Activated CD8-positive, alpha-beta memory T cell treated with anti-CD3 and anti-CD28 coated beads, Interleukin-2, amount 50 U/mL, for 24 hours (primary cell): ENCODE measurements around the gene METRNL.

Experiments
- DNase-seq: peaks from one replicate; pipeline ENCODE4 v3.0.0-alpha.2; 2020; ENCODE audit errors: extremely low read depth

METRNL gene

DNA sequence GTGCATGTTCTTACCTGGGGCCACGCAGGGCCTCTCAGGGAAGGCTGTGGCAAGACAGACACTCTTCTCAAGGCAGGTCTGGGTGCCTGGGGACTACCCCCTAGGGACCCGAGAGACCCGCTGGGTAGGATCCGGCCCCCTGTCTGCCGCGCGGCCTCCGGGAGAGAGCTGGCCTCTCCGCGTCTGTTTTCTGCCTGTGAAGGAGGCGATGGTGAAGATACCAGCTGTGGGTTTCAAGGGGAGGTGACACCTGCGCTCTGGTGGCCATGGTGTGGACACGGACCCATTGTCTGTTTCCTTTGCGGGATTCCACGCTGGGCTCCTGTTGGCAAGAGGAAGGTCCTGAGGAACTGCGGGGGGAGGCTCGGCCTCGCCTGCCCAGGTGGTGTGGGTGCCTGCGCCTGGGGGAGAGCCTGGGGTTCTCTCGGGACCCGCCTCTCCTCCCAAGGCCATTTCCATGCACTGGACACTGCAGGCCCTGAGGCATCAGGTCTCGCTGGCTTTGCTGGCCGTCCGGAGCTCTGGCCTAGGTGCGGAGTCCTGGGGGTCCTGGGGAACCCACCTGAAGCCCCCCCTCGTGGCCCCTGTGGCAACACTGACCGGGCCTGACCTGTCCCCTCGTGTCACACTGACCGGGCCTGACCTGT lies 12.2 kb upstream of the METRNL start:
- DNase-seq, result no peak

DNA sequence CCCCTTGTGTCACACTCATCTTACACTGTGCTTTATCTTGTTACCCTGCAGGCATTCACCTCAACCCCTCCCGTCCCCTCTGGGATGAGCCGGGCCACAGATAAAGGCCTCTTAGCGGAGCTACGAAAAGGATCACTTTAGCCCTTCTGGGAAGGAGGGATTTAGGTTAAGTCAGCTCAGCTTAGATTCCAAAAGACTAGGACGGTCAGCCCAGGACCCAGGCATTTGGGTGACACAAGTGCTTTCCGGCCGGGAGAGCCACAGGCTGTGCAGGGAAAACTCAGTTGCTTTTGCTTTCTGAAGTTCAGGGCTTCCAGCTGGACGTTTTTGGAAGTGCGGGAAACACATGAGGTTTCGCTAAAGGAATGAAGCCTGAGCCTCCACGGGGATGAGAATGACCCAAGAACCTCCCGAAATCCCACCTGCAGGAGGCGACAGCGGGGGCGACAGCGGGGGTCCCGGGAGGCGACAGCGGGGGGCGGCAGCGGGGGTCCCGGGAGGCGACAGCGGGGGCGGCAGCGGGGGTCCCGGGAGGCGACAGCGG lies 11.6 kb upstream of the METRNL start:
- no peak for DNase-seq

DNA sequence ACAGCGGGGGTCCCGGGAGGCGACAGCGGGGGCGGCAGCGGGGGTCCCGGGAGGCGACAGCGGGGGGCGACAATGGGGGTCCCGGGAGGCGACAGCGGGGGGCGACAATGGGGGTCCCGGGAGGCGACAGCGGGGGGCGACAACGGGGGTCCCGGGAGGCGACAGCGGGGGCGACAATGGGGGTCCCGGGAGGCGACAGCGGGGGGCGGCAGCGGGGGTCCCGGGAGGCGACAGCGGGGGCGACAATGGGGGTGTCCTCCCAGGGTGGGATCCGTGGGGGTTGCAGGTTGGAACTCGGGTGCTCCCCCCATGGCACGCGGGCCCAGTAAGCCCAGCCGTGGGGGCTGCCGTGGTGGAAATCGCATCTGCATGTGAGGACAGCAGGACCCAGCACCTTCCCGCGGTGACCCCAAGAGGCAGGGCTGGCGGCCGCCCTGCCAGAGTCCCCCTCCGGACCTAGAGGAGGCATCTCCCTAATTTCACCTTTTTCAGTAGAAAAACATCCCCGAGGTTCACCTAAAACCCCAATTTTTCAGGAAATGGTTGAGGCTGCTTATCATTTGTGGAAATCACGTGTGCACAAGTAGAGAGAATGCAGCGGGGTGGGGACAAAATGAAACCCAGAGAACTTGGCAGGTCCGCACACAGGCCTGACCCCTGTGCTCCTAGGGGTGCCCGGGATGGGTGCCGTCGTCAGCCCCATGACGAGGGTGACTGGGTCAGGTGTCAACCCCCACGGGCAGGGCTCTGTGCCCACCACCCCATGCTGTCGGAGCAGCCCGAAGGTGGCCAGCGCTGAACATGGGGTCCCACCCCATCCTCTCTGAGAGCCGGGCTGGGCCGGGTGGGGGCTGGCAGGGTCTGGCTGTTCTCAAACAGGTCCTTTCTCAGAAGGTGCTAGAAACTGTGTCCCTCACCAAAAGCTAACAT lies 10.5 kb upstream of the METRNL start:
- no peak for DNase-seq

DNA sequence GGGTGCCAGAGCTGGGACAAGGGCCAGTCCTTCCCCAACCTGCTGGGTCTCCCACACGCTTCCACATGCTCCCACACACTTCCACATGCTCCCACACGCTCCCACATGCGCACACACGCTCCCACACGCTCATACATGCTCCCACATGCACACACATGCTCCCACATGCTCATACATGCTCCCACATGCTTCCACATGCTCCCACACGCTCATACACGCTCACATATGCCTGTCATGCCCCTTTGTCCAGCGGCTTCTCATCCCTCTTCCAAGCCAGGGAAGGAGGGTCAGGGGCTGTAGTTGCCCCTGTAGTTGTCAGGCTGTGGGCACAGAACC lies 9.9 kb upstream of the METRNL start:
- DNase-seq, result no peak

DNA sequence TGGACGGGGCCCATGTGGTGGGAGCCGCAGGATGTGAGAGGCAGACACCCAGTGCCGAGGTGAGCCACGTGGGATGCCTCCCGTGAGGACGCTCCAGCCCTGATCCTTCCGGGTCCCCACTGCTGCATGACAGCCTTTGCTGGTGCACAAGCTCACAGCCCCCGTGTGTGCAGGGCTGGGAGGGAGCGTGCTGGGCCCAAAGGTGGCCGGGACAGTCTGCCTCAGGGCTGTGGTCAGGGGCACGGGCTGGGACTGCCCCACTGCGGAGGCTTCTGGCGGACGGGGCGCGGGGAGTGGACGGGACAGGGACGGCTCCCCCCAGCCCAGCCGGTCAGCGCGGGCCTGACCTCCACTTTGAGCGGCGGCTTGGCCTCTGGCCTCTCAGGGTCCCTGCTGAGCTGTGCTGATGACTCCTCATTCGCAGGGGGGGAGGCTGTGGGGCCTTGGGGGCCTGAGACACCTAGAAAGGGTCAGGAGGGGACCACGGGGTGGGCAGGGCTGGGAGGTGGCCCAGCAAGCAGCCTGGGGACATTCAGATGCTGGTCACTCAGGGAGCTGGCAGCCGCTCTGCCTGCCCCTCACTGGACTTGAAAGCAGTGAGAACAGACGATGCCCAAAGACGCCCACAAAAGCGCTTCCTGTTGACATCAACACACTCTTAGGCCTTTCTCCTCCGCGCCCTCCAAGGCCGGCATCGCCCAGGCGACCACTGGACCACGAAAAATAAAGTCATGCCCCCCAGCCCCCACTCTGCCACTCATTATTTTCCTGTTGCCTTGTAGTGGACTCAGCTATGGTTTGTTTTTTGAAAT lies 9.3 kb upstream of the METRNL start:
- DNase-seq, result no peak

DNA sequence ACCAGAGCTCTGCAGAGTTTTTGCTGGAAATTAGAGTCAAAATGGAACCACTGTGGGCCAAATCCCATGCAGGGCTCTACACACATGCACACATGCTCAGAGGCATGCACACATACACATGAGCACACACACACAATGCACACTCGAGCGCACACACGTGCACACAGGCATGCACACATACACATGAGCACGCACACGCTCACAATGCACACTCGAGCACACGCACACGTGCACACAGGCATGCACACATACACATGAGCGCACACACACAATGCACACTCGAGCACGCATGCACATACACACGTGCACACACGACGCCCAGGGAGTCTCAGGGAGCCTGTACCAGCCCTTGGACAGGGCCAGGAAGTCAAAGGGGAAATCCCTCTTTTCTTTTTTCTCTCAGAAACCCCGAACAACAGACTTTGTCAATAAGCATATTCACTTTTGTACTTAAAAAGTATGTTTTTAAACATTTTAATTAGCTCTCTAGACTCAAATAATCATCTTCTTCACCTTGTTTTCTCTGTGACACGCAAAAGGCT lies 8.5 kb upstream of the METRNL start:
- DNase-seq, result no peak

DNA sequence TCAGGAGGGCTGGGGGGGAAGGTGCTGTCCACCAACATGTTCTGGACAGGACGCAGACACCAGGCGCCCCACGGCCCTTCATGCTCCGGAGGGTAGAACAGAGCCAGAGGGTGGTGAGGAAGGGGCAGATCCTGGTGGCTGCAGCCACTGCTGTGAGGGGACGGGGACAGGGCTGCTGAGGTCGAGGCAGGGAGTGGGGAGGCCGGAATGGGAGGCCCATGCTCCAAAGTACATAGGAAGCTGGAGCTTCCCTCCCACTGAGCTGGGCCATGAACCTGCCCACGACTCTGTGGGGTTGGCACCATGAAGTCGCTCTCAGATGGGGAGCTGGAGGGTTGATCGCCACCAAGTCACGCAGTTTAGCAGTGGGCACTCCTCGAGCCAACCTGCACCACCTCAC lies 8.0 kb upstream of the METRNL start:
- DNase-seq, result no peak

DNA sequence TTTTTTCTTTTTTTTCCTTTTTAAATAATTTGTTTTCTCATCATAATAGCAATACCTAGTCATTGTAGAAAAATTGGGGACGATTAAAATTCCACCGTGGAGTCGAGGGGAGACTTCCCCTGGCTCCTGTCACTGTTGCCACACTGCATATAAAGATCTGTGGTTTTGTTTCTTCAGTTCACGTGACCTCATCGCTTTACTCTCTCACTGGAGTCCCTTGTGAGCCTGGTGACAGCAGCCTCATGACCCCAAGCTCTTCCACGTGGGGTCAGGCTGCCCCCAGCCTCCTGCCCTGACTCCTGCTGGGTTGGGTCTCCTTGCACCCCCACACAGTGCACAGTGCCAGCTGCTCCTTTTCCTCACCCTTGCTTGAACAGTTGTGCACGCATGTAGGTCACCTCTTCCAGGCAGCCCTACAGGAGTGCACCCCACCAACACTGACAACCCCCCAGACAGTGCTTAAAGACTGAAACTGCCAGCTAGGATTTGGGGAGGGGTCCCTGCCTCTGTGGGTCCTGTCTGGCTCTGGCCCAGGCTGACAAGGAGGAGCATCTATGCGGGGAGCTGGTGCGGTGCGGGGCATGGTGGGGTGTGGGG lies 7.3 kb upstream of the METRNL start:
- DNase-seq, result no peak

DNA sequence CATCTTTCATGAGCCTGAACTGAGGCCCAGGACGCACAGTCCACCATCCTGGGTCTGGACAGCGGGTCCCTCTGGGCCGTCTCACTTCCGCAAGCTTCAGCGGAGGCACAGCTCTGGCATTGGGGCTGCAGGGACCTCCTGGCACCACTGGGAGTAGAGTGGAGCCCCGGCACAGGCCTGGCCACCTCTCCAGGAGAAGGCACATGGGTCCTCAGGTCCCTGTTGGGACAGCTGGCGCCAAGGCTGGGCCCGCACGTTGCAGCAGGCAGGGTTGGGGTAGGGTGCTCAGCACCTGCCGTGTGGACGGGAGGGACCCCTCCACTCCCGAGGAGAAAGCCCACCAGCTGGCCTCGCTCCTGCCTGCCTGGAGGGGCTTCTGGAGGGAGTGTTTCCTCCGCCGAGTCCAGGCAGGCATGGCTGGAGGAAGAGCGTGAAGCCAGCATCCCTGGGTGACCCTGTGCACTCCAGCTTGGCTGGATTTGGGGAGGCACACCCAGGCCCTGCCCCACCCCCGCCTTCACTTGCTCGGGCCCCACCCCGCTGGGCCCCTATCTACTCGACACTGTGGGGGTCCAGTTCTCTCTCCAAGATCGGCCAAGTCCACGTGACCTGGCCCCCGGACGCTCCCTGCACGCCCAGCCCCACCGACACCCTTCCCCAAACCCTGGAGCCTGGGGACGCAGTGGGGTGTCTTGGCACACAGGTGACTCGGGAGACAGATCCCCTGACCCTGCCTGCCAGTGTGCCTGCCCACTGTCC lies 6.6 kb upstream of the METRNL start:
- no peak for DNase-seq

DNA sequence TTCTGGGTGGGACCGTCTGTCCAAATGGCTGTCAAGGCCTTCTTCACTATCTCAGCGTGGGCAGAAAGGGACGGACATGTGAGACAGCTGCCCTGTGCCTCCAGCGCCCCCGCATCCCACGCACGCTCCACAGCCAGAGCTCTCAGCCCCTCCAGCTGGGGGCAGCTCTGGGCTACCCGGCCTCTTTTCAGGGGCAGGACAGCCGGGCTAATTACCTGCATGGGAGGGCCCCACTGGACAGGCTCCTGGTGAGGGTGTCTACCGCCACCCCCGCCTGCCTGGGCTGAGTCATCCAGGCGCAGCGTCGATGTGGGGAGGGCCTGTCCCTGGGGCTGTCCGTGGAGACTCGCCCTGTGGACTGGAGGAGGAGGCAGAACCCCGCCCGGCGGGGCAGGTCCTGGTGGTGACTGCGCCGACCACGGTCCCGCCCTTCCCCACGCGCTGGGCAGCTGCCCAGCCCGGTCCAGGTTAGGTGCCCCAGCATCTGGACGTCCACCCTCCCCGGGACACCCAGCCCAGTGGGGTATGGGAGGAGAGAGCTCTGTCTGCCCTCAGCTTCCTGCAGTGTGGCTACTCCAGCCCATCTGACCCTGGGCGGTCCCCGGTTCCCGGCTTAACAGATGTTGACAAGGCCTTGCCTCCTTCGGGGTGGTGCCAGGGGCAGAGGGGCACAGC lies 5.9 kb upstream of the METRNL start:
- DNase-seq, result no peak

DNA sequence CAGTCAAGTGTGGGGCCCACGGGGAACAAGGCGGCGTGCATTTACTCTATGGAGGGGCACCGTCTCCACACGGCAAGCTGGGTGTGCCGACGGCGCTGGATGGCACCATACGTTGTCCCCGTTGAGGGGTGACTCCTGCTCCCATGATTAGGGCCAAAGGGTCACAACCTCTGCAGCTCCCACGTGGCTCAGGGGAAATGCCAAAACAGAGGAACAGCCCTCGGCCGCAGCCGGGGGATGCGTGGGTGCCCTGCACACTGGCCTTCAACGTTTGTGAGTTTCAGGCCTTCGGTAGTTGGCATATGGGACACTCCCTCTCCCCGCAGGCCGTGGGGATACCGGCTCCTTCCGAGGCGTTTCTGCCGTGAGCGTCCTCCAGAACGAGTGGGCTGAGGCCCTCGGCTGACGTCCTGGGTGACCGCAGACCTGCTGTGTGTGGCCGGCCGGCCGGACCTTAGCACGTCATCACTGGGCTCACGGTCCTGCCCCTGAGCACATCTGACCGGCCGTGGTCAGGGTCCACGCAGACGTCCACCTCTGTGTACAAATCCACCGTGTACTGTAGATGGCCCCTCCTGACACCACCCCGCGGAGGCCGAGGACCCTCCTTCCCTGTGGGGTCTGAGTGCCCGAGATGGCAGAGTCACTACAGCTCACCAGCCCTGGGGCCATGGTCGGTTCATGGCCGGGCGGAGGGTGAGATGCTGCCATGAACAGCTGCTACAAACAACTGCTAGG lies 4.8 kb upstream of the METRNL start:
- no peak for DNase-seq

DNA sequence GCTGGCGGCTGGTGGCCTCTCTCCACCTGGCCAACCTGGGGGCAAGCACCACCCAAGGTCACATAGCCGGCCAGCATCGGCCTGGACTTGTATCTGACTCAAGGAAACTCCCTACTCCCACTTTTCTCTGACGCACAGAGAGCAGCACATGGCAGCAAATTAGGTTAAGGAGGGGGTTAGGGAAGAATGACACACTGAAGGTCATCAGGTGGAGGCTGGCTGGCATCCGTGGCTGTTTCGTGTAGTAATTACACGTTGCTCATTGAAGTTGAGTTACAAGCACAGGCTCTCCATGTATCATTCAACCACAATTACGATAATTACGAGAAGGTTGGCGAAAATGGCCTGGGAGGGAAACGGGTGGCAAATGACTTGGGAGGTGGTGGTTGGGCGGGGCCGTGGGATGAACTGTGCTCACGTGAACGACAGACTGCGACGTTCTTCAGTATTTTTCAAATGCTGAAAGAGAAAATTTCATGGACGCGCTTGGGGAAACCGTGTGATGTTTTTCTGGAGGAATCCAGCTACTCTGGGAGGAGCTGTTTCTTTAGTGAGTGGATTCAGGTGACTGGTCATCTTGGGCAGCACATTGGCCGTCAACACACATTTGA lies 4.0 kb upstream of the METRNL start:
- DNase-seq, result no peak

DNA sequence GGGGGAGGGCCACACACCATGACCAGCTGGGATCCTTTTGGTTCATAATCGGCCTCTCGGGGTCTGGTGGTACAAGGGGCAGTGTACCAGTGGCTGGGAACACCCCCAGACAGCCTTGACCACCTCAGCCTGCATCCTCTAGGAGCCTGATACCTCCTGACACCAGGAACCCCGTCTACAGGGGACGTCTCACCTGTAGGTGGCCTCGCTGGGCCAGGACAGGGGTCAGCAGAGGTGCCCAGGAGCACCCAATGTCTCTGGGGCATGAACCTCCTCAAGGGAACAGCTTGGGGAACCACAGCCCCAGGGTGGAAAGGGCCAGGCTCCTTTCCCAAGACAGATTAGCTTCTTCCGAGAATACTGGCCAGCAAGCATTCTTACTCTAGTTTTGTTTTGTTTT lies 2.5 kb upstream of the METRNL start:
- no peak for DNase-seq

DNA sequence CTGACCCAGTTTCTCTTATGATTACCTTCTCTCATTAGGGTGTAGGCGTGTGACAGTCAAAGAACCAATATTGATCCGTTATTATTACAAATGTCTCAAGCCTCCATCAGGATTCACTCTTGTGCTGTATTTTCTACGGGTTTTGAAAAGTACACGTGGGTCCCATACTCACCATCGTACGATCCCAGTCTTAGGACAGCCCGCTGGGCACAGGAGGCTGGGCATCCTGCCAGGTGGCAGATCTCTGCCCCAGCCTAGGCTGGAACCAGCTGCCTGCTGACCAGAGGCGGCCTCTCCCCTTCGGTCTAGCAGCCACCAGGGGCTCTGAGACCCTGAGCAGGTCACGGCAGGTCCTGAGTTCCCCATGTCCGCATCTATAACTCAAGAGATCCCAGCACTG lies 2.0 kb upstream of the METRNL start:
- no peak for DNase-seq

DNA sequence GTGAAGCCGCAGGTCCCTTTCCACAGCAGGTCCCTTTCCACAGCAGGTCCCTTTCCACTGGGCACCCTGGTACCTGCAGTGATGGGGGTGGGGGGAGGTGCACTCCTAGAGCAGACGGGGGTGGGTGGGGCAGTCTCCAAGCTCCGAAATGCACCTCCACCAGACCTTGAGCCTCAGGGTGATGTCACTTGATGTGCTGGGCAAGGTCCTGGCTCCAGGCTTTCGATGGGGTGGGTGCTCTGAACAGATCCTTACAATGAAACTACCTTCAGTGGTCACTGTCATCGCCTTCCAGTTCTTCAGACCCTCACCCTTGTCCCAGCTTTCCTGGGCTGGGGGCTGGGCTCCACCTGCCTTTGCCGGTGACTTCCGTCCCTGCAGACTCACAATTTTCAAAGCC lies 1.5 kb upstream of the METRNL start:
- no peak for DNase-seq

DNA sequence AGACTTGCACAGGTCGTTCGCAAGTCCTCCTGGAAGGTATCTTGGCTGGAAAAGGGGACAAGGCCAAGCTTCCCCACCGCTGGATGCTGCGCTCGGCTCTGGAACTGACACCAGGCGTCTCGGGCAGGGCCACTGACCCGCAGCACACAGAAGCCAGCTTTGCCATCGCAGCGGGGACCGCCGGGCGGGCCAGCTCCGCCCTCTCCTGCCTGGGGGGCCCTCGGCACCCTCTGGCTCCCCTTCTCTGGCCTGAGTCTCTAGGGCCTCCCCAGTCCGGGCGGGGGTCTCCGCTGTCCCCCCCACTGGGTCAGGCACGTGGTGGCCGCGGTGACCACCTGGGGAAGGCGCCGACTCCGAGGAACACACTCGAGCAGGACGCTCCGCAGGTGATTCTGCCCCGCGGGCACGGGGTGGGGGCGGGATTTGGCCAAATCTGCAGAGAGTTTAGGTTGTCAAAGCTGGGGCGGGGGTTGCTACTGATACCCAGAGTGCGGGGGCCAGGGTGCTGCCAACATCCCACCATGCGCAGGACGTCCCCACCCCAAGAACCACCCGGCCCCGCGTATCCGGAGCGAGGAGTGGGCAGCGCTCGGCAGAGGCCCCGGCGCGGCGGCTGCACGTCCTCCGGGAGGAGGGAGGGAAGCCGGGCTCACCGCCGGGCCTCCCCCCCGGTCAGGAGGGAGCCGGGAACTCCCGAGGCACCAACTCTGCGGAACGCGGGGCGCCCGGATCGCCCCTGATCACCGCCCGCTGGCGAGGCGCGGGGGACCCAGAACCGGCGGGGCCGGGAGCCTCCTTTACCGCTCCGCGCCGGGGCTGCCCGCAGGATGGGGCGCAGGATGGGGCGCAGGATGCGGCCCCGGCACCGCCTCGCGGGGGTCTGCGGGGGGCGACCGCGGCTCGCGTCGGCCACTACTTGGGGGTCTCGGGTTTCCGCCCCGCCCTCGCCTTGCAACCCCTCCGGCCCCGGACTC lies 744 bp upstream of the METRNL start:
- DNase-seq, result no peak

DNA sequence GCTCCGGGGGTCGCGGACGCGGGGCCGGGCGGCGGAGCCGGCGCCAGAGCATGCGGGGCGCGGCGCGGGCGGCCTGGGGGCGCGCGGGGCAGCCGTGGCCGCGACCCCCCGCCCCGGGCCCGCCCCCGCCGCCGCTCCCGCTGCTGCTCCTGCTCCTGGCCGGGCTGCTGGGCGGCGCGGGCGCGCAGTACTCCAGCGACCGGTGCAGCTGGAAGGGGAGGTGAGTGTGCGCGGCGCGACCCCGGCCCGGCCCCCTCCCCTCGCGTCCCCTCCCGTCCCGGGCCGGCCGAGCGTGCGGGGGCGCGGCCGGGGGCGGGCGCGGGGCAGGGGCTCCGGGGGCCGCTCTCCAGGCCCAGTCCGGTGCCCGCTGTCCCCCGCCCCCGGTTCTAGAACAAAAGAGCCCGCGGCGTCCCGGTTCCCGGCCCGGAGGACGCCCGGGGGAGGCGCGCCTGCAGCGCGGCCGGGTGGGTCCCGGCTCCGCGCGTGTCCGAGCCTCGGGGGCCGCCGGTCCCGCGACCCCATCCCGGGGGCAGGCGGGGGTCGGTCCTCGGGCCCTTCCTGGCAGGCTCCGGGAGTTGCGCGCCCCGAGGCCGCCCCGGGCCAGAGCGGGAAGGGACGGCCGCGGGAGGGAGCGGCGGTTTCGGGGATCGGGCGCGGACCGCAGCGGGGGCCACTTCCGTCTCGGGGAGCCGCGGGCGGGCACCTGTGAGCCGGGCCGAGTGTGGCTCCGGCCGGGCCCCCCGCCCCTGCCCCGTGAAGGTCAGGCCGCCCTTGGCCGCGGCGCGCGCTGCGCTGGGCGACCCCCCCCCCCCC lies 563 bp downstream of the METRNL start:
- no peak for DNase-seq
